ENCODE measurements around the gene APEX2.
A peak's percentile ranks its signal among the peaks of the same experiment; 100 is the strongest.
"Not testable (repeated sequence)": the region's sequence is repeated elsewhere in the genome, so short reads cannot be mapped to it uniquely, and the experiment has no call there.

APEX2 gene

DNA sequence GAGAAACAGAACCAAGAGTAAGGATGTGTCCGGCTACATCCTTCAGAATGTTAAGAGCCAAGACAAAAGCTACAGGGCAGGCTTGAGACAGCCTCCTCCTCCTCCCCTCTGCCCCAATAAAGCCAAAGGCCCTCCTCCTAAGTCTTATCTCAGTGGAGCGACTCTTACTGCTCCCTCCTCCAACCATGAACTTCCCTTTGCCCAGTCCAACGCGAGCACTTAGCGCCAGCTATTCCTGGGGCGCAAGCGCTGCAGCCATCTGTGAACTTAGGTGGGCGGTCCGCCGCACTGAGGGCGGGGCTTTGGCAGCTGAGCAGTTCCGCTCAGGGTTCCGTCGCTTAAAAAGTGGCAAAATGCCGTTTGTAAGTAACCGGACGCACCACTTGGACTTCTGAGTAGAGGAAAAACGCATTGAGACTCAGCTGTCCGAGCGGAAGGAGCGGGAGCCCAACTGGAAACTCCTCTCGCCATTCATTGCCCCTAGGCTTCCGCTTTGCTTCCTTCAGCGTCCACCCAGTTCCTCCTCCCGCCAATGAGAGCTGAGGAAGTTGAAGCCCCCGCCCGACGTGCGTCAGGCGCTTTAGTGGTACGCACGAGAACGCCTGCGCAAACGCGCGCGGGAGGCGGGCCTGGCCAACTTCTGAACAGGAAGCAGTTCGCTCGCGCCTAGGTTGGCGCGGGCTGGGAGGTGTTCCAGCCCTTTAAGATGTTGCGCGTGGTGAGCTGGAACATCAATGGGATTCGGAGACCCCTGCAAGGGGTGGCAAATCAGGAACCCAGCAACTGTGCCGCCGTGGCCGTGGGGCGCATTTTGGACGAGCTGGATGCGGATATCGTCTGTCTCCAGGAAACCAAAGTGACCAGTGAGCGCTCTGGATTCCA lies at the start of gene APEX2:
TSS of gene APEX2 (plus strand) at position 647 of the 882 bp plus-strand sequence. CDS start at position 707, 60 bp downstream.
- peak; percentile 77 for DNase-seq (ENCODE audit: low spot score)

DNA sequence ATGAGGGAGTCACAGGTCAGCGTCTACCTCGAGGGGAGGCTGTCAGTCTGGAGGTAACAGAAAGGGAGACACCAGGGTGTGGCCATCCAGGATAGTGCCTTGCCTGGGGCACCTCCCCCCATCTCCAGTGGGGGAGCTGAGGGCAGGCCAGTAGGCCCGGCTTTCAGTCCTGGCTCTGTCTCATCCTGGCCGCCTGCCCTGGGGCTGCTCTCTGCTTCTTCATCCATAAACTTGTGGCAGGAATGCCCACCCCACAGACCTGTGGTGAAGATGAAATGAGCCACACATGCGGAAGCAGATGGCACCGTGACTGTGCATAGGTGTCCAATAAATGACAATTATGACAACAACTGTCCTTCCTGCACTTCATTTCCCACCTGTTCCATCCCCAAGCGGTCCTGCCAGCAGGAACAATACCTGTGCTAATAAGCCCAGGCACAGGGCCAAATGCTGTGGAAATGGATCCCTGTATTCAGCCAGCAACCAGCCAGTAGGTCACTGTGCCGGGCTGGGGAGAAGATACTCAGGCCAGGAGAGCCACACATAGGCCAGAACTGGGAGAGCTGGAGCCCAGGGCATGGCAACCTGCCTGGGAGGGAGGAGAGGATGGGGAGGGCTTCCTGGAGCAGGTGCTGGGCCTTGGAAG lies 49.3 kb upstream of the APEX2 start:
- DNase-seq (ENCODE audit: low spot score), result no peak

DNA sequence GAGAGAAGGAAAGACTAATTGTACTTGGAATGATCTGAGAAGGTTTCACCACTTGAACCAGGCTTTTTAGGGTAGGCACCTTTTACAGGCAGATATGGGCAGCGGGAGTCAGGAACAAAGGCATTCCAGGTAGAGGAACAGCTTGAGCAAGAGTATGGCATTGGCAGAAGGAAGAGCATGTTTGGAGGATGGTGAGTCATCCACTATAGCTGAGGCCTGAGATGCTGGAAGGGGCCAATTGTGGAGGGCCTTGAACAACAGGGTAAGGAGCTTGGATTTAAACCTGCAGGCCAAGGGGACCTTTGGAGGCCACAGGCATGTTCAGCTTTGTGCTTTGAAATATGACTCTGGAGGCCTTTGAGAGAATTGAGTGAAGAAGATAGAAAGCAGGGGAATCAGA lies 38.4 kb upstream of the APEX2 start:
- DNase-seq (ENCODE audit: low spot score), result no peak

DNA sequence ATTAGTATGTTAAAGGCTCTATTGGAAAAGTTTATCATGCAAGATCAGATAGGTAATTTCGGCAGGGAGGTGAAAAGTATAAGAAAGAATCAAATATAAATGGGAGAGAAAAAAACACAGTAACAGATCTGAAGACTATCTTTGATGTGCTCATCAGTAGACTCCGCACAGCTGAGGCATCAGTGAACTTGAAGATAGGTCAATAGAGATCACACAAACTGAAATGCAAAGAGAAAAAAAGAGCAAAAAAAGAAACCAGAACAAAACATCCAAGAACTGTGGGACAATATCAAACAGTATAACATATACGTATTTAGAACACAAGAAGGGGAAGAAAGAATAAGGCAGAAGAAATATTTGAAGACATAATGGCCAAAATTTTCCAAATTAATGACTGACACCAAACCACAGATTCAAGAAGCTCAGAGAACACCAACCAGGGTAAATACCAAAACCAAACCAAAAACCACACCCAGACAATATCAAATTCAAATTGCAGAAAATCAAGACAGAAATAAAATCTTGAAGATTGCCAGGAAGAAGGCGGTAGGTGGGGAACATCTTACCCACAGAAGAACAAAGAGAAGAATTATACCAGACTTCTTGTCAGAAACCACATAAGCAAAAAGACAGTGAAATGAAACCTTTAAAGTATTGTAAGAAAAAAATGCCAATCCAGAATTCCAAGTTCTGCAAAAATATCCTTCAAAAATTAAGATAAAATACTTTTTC lies 35.2 kb upstream of the APEX2 start:
- DNase-seq (ENCODE audit: low spot score), result no peak

DNA sequence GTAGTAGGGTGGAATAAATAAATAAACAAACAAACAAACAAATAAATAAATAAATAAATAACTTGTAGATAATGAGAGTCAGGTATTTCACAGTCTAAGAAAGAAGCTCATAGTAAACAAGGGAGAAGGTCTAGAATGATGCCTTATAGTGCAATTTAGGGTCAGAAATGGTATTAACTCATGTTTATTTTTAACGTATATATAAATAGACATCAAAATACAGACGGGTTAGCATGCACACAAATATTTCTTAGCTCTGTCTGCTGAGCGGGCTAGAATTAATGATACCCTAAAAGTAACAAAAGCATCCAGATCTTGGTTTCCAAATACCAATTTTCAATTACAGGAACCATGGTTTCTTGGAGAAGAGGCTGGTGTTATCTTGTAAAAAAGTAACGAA lies 22.8 kb upstream of the APEX2 start:
- DNase-seq (ENCODE audit: low spot score), result no peak

DNA sequence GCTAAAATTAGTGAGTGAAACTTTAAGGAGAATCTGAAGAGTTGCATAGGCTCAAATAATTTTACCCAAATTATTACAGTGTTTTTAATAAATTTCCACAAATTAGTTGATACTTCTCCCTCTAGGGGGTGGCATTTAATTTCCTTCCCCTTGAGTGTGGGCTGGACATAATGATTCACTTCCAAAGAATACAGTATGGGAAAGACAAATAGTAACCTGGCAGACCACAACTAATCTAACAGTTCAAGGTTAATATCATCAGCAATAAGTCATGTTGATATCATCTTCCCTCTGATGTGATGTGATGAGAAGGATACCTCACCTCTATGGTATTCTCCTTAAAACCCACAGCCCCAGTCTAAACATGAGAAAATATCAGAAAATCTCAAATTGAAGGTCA lies 21.7 kb upstream of the APEX2 start:
- no peak for DNase-seq (ENCODE audit: low spot score)

DNA sequence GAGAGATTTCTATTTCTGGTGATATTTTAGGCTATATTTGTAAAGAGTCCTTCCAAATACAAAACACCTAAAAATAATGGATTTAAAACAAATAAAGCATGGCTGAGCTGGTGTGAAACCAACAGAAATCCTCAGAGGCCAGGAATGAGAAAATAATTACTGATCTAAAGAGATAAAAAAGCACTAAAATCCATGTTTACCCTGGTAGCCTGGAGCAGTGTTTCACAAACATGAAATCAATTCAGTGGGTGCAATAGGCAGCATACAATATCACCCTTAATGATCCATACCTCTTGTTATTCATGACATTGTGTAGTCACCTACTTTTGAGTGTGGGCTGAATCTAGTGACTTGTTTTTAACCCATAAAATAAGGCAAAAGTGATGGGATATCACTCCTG lies 20.7 kb upstream of the APEX2 start:
- no peak for DNase-seq (ENCODE audit: low spot score)

DNA sequence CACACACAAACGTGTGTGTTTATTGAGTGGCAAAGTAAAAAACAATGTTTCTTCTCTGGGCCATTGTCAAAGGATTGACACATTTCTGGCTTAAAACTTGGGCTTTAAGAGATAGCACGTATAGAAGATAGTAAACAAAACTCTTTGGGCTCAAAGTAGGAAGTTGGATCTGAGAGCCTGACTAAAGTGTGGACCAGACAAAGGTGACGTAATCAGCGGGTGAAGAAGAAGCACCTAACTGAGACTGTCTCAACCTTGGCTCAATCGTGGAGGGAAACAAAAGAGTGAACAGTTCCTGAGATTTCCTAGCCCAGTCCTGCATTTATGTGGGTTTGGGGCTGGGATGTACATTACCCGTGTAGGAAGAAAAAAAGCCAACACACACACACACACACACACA lies 19.8 kb upstream of the APEX2 start:
- DNase-seq (ENCODE audit: low spot score), result no peak

GRCh38 chrX:54983306-54983705 lies 16.9 kb upstream of the APEX2 start:
- DNase-seq (ENCODE audit: low spot score), result not testable (repeated sequence)

GRCh38 chrX:54991706-54992105 lies 8.5 kb upstream of the APEX2 start:
- DNase-seq (ENCODE audit: low spot score), result no peak

GRCh38 chrX:54992911-54993622 lies 7.1 kb upstream of the APEX2 start:
- DNase-seq (ENCODE audit: low spot score), result no peak

DNA sequence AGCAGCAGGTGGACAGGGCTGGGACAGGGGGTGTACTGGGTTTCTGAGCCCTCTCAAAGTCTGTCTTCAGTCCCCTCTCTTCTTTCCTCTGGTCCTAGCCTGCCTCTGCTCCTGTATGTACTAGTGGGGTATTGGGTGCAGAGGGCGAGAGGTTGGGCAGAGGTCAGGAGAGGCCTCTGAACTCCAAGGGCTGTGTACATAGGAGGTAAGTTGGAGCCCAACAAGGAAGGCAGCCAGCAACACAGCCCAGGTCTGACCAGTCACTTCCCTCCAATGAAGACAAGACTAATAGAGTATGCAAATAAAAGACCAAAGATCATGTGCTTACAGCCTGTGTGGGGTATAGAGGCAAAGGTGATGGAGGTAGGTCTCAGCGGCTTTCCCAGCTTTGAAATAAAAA lies 6.1 kb upstream of the APEX2 start, which contains the start of gene PFKFB1:
TSS of gene PFKFB1 (minus strand) at position 90 of the 400 bp plus-strand sequence. CDS start 181 bp downstream, outside the sequence.
- no peak for DNase-seq (ENCODE audit: low spot score)

GRCh38 chrX:54994668-54995351 lies 5.4 kb upstream of the APEX2 start:
- no peak for DNase-seq (ENCODE audit: low spot score)

- no peak for DNase-seq (ENCODE audit: low spot score)
Measured at GRCh38 chrX:54995621-54996020, 4.5 kb upstream of the APEX2 start.

- DNase-seq (ENCODE audit: low spot score), result no peak
Measured at GRCh38 chrX:55004231-55004630, 4.1 kb downstream of the APEX2 start.

- DNase-seq (ENCODE audit: low spot score), result no peak
Measured at GRCh38 chrX:55005256-55005655, 5.1 kb downstream of the APEX2 start.

GRCh38 chrX:55006827-55007621 lies 6.9 kb downstream of the APEX2 start:
- no peak for DNase-seq (ENCODE audit: low spot score)

GRCh38 chrX:55007656-55008055 lies 7.5 kb downstream of the APEX2 start:
- peak; percentile 42 for DNase-seq (ENCODE audit: low spot score)

DNA sequence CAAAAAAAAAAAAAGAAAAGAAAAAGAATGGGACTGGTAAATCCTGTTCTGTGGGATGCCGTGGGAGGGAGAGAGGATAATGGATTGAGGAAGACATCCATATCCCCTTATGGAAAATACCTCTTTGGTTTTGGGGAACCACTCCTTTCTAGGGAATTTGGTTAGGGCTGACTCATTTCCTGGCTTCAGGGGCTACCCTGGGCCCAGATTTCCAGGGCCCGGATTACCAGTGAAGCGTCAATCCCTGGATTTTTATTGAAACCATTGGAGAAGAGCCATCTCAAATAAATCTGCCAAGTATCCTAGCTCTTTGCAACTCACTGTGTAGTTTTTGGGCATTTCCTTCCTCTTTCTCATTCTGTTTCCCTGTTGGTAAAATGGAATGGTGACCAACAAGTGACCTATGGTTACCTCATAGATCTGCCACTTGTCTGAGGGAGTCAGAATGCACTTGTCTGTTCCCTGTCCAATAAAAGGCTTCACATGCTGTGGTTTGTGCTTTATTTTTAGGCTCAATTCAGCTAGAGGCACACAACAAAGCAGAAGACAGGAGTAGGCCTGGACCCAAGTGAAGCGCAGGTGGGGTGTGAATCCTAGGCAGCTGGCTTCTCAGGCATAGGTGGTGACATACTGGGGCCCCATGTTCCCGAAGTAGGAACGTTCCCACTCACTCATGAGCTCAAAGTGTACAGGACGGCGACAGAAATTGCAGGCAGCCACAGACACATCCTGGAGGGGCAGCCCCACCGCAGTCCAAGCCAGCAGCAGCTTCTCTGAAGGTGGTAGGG lies 8.6 kb downstream of the APEX2 start:
- no peak for DNase-seq (ENCODE audit: low spot score)

- no peak for DNase-seq (ENCODE audit: low spot score)
Measured at GRCh38 chrX:55011294-55011693, 11.1 kb downstream of the APEX2 start.
